HuH-7.5 (cell line): ENCODE data around the gene PCBP2.
"Not testable (repeated sequence)": the region's sequence is repeated elsewhere in the genome, so short reads cannot be mapped to it uniquely, and the experiment has no call there.

Source experiments
- DNase-seq: peaks from one replicate; pipeline ENCODE4 v3.0.0; 2011; ENCODE audit warnings: low spot score

The PCBP2 gene

DNA sequence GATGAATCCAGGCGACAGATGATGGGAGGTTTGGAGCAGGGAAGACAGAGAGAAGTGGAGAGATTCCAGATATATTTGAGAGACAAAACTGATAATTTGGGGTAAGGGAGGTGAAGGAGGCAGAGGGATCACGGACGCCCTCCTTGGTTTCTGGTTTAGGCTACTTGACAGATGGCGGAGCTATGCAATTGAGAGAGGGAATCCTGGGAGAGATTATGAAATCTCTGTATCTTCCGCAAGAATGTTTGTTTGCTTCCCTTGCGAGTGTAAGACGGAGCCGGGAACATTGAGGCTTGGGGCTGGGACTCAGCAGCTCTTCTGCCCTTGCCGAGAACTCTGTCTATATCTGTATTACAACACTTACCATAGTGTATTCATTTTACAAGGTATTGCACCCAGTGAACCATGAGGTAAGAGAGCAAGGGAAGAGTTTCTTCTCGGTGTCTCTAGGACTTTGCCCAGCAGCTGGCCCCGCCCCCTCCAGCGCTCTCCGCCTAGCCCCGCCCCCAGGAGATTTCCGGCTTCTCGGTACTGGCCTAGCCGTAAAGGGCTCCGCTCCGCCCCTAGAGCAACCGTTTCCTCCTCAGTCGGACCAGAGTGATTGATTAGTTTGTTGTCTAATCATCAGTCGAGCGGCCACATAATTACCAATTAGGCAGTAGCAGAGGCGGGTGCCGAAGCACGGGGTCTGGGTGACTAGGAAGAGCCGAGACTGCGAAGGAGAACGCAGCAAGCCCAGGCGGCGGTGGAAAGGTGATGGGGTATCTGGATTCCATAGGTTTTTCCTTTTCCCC lies 10.7 kb upstream of the PCBP2 start, which contains the start of gene PRR13:
Gene PRR13, plus strand, starts transcription at position 695 of the 794 bp plus-strand sequence. CDS start 981 bp downstream, outside the sequence.
- peak; percentile 92 for DNase-seq

DNA sequence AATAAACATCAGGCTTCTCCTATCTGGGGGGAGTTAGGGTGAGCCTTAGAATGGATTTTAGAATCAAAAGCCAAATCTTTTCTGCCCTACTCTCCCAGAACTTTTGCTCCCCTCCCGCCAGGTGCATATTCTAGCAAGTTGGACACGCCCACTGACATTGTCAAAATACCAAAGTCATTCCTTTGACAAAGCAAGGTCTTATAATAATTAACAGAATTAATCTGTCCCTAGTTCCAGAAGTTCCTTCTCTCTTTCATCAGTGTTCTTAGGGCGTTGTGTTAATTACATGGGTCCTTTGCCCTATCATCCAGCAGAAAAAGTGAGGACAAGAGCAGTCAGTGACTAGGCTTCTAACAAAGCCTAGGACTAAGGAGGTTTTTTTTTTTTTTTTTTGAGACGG lies 7.9 kb upstream of the PCBP2 start:
- no peak for DNase-seq

DNA sequence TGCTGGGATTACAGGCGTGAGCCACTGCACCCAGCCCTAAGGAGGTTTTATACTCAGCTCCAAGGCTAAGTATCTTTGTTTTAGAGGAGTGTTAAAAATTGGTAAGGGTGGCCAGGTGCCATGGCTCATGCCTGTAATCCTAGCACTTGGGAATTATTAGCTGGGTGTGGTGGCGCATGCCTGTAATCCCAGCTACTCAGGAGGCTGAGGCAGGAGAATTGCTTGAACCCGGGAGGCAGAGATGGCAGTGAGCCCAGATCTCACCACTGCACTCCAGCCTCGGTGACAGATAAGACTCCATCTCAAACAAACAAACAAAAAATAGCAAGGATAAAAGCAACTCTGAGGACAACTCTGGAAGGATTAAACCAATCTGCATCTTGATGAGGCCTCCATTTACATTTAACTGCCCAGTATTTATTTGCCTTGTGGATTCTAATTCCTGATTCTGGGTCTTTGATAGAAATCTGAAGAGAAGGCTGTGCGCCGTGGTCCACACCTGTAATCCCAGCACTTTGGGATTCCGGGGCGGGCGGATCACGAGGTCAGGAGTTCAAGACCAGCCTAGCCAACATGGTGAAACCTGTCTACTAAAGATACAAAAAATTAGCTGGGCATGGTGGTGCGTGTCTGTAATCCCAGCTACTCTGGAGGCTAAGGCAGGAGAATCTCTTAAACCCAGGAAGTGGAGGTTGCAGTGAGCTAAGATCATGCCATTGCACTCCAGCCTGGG lies 7.1 kb upstream of the PCBP2 start:
- not testable (repeated sequence) for DNase-seq

DNA sequence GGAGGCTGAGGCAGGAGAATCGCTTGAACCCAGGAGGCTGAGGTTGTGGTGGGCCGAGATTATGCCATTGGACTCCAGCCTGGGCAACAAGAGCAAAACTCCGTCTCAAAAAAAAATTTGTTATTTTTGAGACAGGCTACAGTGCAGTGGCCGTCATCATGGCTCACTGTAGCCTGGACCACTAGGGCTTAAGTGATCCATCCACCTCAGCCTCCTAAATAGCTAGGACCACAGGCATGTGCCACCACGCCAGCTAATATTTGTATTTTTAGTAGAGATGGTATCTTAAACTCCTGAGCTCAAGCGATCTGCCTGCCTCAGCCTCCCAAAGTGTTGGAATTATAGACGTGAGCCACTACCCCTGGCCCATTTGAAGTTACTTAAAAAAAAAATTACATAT lies 966 bp upstream of the PCBP2 start:
- DNase-seq: no peak

DNA sequence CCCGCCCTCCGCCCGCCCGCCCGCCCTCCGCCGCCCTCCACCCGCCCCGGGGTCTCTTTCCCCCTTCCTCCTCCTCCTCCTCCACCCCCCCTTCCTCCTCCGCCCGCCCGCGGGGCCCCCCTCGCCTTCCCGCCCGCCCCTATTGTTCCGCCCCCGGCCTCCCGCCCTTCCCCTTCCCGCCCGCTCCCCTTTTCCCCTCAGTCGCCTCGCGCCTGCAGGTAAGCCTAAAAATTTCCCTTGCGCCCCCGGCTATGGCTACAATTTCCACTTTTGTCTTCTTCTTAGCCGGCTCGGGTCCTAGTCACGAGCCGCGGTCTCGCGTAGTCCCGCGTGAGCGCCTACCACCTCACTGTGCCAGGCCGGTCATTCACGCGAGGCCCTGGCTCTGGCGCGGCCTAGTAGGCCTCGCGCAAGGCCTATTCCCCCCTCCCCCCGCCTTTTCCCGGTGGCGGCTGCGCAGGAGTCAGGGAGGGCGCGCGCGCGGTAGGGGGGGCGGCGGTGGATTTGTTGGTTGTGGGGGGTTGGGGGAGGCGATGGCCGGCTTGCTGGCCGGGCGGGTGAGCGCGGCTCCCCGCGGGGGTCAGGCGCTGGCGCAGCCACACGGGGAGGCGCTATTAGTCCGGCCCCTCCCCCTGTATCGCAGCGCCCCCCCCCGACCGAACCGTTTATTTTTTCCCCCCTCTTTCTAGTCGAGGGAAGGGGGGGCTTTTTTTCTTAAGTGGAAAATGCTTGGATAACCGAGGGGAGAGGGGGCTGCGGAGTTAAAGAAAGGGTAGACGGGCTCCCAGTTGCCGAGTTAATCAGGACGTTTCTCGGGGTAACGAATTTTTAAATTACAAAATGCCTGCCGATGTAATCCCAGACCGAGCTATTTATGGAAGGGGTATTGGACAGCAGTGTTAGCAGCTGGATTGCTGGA lies 516 bp downstream of the PCBP2 start:
- peak; percentile 74 for DNase-seq

DNA sequence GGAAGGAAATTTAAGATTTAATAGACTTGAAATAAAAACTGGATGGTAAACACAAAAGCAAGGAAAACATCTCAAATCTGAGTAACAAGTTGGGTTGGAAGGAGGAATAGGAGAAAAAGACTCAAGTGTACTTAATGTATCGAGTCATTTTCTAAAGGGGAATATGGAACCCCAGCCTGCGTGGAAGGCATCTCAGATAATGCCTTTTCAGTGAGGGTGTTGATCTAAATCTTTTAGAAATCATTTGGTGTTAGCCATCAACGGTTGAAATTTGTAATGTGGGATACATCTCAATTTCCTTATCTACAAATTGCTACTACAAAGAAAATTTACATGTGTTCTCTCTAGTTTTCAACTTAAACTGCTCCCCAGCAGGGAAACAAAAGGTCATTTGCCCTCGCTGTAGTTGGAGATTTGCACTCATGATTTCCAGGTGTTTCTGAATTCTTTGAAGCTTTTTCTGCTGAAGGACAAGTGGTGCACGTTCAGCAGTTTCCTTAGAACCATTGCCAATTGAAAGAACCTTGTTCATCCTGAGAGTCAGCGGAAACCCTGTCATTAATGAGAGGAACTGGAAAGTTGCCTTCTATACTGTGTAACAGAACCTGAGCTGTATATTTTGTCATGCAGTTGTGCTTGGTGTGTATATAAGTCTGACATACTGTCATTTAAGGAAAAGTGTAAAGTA lies 2.2 kb downstream of the PCBP2 start:
- no peak for DNase-seq

DNA sequence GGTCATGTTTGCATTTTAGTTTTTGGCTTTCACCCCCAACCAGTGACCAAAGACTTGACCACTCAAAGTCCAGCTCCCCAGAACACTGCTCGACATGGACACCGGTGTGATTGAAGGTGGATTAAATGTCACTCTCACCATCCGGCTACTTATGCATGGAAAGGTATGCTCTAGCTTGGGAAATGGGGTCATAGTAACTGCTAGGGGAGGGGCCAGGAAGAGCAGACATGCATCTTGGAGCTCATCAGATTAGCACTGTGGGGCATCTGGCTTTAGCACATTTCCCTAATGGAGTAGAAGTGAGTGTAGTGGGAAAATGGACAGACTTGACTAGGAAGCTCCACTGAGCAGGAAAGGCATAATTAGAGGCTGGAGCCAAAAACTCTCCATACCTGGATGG lies 2.8 kb downstream of the PCBP2 start:
- DNase-seq: no peak

DNA sequence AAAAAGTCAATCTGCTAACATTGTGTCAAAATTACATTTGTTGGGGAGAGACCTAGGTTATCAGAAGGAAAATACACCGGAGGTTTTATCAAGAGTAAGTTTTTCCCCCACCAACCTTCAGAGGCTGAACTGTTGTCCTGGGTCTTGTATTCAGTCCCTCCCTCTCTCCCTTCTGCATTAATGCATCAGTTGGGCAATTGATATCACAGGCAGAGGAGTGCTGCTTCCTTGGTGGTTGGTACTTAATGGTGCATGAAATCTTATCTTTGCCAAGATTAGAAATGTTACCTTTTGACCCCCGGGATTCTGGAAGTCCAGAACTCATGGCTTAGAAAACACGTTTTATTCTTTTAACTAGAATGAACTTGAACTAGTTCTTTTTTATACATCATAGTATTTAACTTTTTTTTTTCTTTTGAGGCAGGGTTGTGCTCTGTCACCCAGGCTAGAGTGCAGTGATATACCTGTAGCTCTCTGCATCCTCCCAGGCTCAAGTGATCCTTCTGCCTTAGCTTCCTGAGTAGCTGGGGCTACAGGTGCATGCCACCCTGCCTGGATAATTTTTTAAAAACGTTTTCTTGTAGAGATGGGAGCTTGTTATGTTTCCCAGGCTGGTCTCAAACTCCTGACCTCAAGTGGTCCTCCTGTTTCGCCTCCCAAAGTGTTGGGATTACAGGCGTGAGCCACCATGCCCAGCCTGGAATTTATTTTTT lies 4.9 kb downstream of the PCBP2 start:
- no peak for DNase-seq

DNA sequence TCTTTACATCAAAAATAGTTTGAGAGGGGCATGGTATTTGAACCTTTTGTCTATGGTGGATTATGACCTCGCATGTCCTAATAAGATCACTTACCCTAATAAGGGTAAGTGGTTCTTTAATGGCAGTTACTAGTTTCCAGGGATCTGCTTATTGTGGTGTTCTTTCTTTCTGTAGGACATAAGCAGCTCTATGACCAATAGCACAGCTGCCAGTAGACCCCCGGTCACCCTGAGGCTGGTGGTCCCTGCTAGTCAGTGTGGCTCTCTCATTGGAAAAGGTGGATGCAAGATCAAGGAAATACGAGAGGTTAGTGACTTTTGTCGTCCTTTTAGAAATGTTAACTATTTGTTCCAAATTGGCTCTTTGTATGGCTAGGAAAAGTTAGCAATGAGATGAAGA lies 7.2 kb downstream of the PCBP2 start:
- no peak for DNase-seq

DNA sequence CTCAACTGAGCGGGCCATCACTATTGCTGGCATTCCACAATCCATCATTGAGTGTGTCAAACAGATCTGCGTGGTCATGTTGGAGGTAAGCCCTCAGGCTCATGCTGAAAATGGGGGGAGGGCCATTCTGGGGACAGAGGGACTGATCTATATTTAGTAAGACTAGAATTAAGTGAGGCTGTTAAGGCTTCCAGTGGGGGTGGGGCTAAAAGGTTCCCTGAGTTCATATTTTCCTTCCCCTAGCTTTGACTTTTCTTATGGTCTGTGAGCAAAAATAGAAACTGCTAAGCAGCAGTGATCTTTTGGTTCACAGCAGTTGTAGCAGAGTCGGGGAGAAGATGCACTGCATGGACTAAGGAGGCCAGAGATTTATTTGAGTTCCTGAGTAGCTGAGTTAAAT lies 9.2 kb downstream of the PCBP2 start:
- no peak for DNase-seq

DNA sequence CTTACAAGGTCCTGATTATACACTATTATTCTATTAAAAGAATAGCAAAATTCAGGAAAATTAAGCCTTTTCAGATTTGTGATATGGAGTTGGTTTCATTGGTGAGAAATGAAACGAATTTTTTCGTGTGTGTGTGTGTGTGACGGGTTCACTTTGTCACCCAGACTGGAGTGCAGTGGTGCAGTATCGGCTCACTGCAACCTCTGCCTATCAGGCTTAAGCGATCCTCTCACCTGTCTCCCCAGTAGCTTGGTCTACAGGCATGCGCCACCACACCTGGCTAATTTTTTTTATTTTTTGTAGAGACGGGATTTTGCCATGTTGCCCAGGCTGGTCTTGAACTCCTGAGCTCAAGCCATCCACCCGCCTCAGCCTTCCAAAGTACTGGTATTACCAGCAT lies 9.7 kb downstream of the PCBP2 start:
- no peak for DNase-seq

DNA sequence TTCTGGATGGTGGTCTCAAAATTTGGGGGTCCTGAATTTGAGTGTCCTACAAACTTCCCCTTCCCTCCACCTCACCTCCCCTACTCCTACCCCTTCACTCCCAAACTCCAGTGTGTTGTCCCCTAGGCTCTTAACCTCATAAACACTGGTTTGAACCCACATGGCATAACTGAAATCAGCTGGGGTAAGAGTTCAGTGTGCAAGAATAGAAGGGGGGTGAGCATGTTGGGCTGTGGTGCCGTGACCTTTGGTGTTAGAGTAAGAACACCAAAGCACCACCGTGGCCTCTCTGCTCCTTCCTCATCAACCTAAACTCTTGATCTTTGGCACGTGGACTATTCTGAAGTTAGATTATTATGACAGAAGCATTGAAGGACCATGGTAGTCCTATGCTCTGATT lies 11.0 kb downstream of the PCBP2 start:
- no peak for DNase-seq

DNA sequence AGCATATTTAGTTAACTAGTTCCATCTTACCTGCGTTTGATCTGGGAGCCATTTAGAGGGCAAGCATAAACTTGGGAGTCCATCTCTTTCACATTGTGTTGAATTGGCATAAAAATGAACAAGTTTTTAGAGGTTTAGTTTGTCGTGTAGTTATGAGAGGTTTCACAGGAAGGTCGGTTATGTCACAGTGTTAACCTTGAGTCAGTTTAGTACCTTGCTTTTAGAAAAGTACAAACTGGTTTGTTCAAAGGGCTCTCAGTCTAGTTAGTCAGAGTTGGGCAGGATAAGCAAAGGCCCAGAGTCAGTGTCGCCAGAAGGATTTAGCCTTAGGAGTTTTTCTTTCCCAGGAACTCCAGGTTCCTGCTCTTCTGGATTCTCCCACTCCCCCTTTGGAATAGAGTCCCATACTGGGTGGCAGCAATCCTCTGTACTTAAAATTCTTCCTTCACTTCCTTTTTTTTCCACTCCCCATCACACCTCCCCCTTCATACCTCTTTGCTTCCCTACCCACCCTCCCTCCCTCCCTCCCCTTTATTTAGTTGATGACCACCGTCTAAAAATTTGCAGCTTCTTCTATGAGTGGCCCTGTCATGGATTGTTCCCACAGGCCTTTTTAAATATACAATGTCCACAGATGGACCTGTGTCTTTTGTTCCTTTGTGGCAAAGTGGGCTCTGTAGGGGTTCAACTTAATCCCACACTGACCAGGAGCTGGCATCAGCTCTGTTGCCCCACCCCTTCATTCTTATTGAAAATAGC lies 12.1 kb downstream of the PCBP2 start:
- DNase-seq: no peak

DNA sequence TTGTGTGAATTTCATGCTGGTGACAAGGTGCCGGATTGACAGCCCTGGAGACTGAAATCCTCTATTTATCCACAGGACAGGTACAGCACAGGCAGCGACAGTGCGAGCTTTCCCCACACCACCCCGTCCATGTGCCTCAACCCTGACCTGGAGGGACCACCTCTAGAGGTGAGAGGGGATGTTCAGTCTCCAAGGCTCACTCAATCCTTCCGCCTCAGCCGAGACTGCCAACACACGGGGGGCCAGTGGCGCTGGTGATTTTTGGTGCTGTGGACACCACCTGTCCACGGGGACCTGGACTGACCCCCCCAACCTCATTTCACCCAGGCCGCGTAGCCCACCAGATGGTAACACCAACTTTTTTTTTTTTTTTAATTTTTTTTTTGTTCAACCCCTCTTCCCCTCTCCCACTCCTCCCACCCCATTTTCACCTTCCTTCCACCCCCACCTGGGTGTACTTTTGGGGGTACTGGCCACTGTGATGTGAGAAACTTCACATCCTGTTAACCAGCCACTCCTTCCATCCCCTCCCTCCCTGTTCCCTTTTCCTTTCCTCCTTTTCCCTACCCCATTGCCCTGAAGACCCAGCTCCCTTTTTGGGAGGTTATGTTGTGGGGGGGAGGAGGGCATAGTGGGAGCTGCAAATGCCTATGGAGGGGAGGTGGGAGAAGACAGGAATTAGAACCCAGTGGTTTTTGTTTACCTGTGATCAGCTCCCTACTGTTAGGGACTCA lies 12.9 kb downstream of the PCBP2 start:
- no peak for DNase-seq

DNA sequence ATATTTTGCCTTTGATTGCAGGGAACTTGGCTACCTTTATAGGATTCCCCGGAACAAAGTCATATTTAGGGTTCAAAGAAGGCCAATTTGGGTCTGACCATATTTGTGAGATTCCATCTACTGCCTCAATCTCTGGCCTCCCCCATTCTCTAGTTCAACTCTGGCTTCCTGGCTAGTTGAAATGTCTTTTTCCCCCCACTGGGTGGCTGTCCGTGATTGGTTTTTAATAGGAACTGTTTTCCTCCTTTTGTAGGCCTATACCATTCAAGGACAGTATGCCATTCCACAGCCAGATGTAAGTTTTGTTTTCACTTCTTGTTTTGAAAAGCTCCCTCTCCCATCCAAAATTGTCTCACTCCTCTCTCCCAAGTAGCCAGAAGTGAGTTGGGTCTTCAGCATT lies 13.8 kb downstream of the PCBP2 start:
- no peak for DNase-seq

DNA sequence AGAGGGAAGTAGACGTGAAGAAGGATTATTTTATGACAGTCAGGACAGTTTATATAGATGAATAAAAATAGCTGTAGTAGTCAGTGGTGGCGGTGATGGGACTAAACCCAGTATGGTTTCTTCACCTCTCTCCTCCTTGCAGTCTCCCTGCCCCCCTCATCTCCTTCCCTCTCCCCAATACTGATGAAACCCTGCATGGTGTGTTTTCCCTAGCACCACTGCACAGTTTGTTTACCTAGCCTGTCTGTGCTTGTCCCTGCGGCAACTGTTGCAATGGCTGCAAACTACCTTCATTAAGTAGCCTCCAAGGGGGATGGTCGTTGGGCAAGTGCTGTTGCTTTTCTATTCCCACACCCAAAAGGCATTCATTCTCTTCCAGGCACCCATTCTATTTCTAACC lies 14.7 kb downstream of the PCBP2 start:
- DNase-seq: no peak

DNA sequence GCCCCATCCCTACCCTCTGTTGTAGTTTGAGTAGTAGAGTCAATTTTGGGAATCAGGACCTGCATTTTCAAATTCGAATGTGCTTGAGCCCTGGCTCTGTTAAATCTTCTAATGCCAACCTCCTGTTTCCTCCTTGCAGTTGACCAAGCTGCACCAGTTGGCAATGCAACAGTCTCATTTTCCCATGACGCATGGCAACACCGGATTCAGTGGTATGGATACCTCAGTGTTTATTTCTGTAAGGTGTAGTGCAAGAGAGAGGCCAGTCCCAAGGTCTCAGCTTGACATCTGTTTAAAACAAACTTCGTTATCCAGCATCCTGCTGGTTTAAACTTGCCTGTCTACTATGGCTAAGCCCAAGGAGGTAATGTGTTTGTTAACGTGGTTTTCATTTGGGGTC lies 15.2 kb downstream of the PCBP2 start:
- DNase-seq: no peak

DNA sequence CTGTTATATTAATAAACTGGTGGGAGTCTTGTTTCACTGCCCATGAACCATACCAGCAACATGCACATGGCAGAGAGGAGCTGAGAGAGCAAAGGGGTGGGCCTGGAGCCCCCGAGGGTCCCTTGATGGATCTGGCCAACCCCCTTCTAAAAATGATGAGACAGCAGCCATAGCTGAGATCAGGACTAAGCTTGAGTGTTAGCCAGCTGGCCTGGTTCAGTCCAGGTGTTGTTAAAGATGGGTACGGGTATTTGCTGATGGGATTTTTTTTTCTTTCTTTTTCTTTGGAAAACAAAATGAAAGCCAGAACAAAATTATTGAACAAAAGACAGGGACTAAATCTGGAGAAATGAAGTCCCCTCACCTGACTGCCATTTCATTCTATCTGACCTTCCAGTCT lies 16.0 kb downstream of the PCBP2 start:
- no peak for DNase-seq

DNA sequence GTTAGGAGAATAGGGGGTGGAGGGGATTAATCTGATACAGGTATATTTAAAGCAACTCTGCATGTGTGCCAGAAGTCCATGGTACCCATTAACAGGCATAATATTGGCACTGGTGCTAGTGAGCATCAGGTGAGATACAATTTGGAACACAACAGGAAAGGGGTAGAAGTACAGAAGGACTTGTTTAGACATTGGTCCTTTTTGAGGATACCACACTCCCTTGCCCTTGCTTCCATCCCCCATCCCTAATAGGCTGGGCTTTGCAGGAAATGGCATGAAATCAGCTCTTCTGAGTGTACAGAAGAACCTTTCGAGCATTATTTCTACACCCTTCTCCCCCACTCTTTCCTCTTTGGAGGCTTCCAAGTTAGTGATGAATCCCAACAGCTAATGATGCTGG lies 16.4 kb downstream of the PCBP2 start:
- DNase-seq: no peak

DNA sequence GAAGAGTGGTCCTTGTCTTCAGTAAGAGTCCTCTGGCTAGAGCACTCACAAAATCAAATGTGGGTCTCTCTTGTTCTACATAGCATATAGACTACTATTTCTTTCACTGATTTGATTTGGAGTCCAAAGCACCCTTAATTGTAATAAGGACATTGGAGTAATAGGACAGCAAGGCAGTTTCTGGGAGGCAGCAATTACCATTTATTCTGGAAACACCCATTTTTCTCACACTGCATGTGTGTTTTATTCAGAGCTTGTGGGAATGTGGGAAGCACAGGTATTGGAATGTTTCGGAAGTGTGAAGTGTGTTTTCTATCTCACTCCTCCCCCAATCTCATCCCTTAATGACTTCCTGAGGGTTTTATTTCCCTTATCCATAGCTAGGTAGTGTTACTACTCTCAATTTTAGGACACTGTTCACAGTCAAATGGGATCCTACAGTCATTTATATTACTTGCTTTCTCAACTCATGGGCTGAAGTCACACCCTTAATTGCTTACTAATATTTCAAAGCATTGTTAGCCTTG lies 20.2 kb downstream of the PCBP2 start:
- no peak for DNase-seq
